AG04449 (cell line): ENCODE data around the gene ARID1B.

Experiments used
- CTCF ChIA-PET: fragments of 350-600 bp; formaldehyde crosslinking; extraction: SDS; loops from one replicate; lab custom pipeline; 2021; ENCODE audit warnings: antibody characterized with exemption; lab: Yijun Ruan, JAX
- POLR2A ChIA-PET: fragments of 400-600, 350-600 bp; formaldehyde crosslinking; extraction: SDS; loops from one replicate; lab custom pipeline; 2020; ENCODE audit warnings: antibody characterized with exemption, inconsistent platforms; lab: Yijun Ruan, JAX
- DNase-seq: peaks from one replicate; pipeline ENCODE4 v3.0.0-alpha.2; 2010; ENCODE audit warnings: low read depth, low spot score
- H3K4me3 ChIP-seq: 2 replicates; pipeline ENCODE4 v1.5.1; 2011; ENCODE audit warnings: low read depth, mild to moderate bottlenecking, control low read depth, low read length
- CTCF ChIP-seq: IDR thresholded peaks from one replicate; pipeline ENCODE4 v1.5.1; 2011; ENCODE audit warnings: mild to moderate bottlenecking, moderate library complexity, low read length, control low read depth, inconsistent platforms; ENCODE audit not compliant: insufficient read depth; ENCODE audit errors: missing control alignments

ARID1B gene

GRCh38 chr6:157170535-157170934, 393.4 kb downstream of the ARID1B start:
- no peak for TF ChIP-seq CTCF
- no peak for DNase-seq
- ChIA-PET POLR2A (no interaction called here), CTCF (interaction anchor here (2.0 kb wide), 1 partner anchor 11 kb away, joined by 7 read pairs; no protein-coding TSS in a partner anchor)
- no peak overlapping the region for H3K4me3 ChIP-seq

- CTCF ChIA-PET, result interaction anchor here (1.1 to 2.8 kb wide), 4 partner anchors 8 to 22 kb away, joined by 4 to 20 read pairs (median 7); no protein-coding TSS in a partner anchor
- H3K4me3 ChIP-seq, result no peak overlapping the region
- POLR2A ChIA-PET, result no interaction called here
- TF ChIP-seq CTCF, result no peak
- DNase-seq, result no peak
Measured at GRCh38 chr6:157171801-157172200, 394.6 kb downstream of the ARID1B start.

DNA sequence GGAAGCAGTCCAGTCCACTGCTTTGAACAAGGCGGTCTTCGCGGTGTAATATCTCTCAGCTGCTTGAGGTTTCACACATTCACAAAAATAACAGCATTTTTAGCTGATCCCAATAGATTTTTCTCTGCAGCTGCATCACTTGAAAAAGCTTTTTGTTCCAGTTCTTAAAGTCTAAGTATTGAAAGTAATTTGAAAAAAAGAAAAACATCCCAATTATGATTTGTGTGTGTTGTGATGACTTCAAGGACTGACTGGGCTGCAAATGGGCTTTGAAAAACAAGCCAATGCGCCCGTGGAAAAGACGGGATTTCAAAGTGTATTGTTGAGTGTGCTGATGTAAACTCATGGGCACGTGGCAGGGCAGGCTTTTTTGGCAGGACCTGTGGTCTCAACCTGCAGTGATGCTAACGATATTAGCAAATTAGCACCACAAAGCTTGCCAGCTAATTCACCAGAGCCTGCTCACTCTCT, 395.1 kb downstream of the ARID1B start:
- POLR2A ChIA-PET, result no interaction called here
- CTCF ChIA-PET, result interaction anchor here (1.1 to 2.8 kb wide), 4 partner anchors 9 to 22 kb away, joined by 4 to 20 read pairs (median 7); no protein-coding TSS in a partner anchor
- no peak for TF ChIP-seq CTCF
- no peak for DNase-seq
- no peak overlapping the region for H3K4me3 ChIP-seq

- TF ChIP-seq CTCF, result no peak
- DNase-seq, result no peak
- ChIA-PET POLR2A (no interaction called here), CTCF (interaction anchor here (1.8 to 2.8 kb wide), 2 partner anchors 9 to 12 kb away, joined by 7 to 20 read pairs; no protein-coding TSS in a partner anchor)
- H3K4me3 ChIP-seq, result no peak overlapping the region
Measured at GRCh38 chr6:157172830-157173536, 395.8 kb downstream of the ARID1B start.

DNA sequence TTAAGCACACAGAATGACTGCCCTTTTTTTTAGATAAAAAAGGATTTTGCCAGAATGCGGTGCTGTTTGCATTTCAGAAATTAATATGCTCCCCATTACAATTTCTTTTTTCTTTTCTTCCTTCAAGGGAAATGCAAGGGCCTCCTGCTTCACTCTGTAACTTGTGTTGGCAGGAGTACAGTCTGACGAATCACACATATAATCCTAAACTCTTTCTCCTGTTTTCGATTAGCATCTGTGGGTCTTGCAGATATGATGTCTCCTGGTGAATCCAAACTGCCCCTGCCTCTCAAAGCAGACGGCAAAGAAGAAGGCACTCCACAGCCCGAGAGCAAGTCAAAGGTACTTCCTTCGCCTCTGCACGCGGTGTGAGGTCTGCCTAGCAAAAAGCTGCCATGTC, 396.6 kb downstream of the ARID1B start:
- H3K4me3 ChIP-seq, result no peak overlapping the region
- ChIA-PET CTCF (interaction anchor here (0.9 to 2.8 kb wide), 3 partner anchors 9 to 11 kb away, joined by 3 to 20 read pairs (median 10); no protein-coding TSS in a partner anchor), POLR2A (no interaction called here)
- no peak for TF ChIP-seq CTCF
- no peak for DNase-seq

DNA sequence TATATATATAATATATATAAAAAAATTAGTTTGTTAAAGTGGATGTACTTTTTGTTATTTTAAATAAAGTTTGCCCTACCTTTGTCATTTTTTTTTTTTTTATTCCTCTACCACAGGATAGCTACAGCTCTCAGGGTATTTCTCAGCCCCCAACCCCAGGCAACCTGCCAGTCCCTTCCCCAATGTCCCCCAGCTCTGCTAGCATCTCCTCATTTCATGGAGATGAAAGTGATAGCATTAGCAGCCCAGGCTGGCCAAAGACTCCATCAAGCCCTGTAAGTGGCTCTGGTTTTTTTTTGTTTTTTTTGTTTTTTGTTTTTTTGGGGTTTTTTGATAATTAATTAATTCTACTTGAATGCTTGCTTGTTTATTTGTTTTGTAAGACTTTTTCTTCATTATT, 397.6 kb downstream of the ARID1B start:
- no peak overlapping the region for H3K4me3 ChIP-seq
- DNase-seq, result no peak
- no peak for TF ChIP-seq CTCF
- ChIA-PET CTCF (interaction anchor here (0.9 to 2.4 kb wide), 2 partner anchors 9 to 10 kb away, joined by 3 to 10 read pairs; no protein-coding TSS in a partner anchor), POLR2A (no interaction called here)
